Esophagus mucosa (tissue), 1 donor: ENCODE data around the gene PRMT7. TPM values are rescaled to one million over a fixed set of nuclear protein-coding genes. Genes with fewer than 3 reads are reported as not detected.
"Not testable (repeated sequence)": the region's sequence is repeated elsewhere in the genome, so short reads cannot be mapped to it uniquely, and the experiment has no call there.

Source experiments
- ATAC-seq: fragments of 200-7000 bp; cut with Tn5 transposase; one replicate; pipeline ENCODE4 v1.9.1; 2020
- total RNA-seq: library from RNA; stranded (reverse); gene quantifications from one replicate; pipeline ENCODE4 v1.2.4, GENCODE V29; 2023
- donor health status: DM: yes; HTN: yes; CAD: no.

PRMT7 gene
- total RNA-seq, 1 donor from 2014 or later, result 14.8 TPM

DNA sequence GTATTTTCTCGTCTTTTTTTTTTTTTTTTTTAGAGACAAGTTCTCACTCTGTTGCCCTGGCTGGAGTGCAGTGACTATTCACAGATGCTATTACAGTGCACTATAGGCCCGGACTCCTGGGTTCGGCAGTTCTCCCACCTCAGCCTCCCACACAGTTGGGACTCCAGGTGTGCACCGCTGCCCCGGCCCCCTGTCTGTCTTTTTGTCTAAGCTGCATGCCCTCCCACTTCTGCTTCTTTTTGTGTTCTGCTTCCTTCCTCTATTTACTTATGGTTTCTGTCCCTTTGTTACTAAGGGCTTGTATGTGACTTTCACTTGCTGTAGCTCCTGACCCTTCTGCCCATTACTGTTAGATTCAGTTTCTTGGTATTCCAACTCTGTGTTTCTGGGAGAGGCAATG, 26.0 kb upstream of the PRMT7 start:
- ATAC-seq, result peak; percentile 28

- no peak for ATAC-seq
Measured at GRCh38 chr16:68285683-68286082, 25.1 kb upstream of the PRMT7 start.

DNA sequence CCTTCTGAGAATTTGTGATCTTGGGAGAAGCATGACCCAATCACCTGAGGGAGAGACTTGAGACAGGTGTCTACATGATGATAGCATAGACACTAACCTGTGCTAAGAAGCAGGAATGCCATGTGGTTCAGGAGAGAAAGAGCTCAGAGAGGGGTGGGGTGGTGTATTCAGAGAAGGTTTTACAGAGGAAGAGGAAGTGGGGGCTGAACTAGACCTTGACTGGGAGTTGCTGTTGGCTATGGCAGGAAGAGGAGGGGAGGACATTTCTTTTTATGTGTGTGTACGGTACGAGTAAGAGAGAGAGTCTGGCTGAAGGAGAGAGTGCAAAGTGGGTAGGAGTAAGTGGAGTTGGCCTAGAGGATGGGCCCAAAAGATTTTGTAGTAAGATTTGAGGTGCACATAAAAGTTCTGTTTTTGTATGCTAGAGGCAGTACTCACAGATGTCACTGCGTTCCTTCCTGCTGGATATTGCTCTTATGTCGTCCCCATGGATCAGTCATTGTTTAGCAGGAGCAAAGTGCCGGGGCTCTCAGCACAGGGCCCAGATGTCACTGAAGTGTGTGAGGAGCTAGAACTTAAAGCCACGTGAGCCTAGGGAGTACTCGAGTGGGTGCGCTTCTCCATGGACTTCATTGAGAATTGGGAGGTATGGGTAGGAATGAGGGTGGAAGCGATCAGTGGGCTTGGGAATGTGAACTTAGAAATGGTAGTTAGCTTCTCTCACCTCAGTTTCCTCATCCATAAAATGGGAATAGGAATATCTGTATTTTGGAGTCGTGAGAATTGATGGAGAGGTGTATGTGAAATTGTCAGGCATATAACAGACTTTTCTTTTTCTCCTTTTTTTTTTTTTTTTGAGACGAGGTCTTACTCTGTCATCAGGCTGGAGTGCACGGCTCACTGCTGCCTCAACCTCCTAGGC, 24.4 kb upstream of the PRMT7 start:
- ATAC-seq, result no peak

GRCh38 chr16:68287276-68288251, 23.3 kb upstream of the PRMT7 start:
- ATAC-seq, result peak; percentile 34

DNA sequence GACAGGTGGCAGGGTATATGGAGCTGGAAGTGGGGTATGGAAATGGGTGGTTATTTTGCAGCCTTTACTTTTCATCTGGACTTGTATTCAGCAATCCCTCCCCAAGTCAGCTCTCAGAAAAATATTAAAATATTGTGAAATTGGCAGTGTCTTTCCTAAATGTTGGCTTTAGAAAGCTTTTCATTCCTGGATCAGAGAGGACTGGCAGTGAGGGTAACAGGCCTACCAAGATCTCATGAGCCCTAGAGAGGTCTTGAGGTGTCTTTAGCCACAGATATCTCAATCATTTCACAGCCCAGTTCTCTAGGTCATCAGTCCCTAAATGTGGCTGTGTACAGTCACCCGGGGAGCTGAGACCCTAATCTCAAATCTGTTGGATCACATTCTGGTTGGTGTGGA, 22.6 kb upstream of the PRMT7 start:
- ATAC-seq, result no peak

DNA sequence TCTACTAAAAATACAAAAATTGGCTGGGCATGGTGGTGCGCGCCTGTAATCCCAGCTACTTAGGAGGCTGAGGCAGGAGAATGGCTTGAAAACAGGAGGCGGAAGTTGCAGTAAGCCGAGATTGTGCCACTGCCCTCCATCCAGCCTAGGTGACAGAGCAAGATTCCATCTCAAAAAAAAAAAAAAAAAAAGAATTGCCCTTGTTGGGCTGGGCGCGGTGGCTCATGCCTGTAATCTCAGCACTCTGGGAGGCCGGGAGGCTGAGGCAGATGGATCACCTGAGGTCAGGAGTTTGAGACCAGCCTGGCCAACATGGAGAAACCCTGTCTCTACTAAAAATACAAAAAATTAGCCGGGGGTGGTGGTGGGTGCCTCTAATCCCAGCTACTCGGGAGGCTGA, 22.0 kb upstream of the PRMT7 start:
- ATAC-seq, result not testable (repeated sequence)

DNA sequence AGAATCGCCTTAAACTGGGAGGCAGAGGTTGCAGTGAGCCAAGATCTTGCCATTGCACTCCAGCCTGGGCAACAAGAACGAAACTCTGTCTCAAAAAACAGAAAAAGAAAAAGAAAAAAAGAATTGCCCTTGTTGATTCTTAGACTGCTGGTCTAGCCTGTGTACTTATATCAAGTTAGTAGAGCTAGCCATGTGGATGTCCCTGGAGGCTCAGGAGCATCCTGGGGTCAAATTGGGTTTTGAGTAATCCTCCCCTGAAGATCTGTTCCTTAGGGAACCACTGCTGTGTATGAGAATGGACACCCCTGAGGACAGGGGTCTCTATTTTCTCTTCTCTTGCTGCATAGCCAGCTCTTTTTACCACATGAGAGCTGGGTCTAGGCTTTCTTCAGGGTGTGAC, 21.6 kb upstream of the PRMT7 start:
- no peak for ATAC-seq

DNA sequence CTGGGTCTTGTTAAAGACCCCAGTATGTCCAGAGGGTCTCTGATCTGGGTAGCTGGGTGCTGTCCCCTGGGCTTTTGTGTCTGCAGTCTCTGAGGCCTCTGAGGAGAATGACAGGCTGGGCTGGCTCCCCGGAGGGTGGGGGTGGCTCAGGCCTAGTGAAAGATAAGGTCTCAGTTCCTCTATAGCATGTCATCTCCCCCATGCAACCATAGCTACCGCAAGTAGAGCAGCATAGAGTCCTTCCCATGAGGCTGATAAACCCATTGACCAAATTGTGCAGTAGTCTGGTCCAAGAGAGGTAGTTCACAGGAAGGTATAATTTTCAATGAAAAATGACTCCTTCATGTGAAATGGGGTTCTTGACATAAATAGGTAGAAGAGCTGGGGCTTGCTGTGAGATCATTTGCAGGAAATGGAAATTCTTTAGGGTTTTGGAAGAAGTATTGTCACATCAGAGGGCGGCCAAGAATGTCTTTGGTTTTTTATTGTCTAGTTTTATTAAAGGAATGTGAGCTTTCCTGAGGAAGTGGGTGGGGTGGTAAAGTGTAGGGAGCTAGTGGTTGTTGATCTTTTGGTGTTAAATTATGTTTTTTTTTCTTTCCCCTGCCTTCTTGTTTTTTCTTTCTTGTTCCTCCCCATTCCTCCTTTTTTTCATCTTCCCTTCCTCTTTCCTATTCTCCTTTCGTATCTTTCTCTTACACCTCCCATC, 21.0 kb upstream of the PRMT7 start:
- peak; percentile 32 for ATAC-seq

DNA sequence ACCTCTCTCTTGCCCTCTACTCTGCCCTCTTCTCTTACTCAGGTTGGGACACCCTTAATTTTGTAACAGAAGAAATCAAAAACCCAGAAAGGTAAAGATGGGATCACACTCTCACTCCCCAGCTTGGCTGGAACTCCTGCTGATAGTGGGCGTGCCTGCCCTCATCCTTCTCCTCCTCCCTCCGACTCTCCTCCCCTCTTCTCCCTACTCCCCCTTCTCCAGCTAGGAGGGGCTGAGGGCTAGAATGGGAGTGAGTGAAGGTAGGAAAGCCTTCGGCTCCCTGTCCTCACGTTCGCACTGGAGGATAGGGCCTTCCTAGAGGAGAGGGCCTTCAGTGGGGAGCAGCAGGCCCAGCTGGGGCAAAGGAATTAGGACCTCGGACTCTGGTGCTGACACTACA, 20.4 kb upstream of the PRMT7 start:
- no peak for ATAC-seq

- ATAC-seq, result no peak
Measured at GRCh38 chr16:68291227-68291626, 19.6 kb upstream of the PRMT7 start.

GRCh38 chr16:68292425-68292824, 18.4 kb upstream of the PRMT7 start:
- no peak for ATAC-seq

DNA sequence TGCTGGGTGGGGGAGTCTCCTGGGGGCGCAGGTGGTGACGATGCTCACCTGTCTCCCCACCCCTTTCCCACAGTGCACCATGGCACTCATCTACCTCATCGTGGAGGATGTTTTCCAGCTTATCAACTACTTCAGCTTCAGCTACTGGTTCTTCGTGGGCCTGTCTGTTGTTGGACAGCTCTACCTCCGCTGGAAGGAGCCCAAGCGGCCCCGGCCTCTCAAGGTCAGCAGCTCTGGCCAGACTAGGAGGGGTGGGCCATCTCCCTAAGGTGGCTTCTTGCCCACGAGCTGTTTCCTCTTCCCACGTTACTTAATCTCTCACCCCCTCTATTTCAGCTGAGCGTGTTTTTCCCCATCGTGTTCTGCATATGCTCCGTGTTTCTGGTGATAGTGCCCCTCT, 14.5 kb upstream of the PRMT7 start:
- ATAC-seq, result no peak

GRCh38 chr16:68296693-68297092, 14.1 kb upstream of the PRMT7 start:
- no peak for ATAC-seq

- no peak for ATAC-seq
Measured at GRCh38 chr16:68297908-68298307, 12.9 kb upstream of the PRMT7 start.

DNA sequence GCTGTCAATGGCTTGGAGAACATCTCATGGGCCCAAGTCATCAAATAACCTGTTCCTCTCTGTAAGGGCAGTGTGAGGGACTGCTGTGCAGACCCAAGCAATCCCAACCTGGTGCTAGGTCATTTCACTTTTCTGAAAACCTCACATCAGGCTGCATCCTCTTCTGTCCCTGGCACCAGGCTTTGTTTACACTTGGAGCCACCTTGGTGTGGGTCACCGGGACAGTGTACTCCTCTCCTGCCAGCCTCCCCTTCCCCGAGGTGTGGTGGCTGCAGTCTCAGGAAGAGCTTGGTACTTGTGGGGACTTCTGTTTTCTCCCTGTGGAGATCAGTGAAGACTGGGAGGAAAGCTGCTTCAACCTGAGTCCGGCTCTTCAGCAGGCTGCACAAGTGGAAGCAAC, 12.5 kb upstream of the PRMT7 start:
- peak; percentile 7 for ATAC-seq

- ATAC-seq, result peak; percentile 72
Measured at GRCh38 chr16:68298907-68299561, 11.8 kb upstream of the PRMT7 start.

GRCh38 chr16:68299571-68300453, 11.0 kb upstream of the PRMT7 start:
- peak; percentile 27 for ATAC-seq

DNA sequence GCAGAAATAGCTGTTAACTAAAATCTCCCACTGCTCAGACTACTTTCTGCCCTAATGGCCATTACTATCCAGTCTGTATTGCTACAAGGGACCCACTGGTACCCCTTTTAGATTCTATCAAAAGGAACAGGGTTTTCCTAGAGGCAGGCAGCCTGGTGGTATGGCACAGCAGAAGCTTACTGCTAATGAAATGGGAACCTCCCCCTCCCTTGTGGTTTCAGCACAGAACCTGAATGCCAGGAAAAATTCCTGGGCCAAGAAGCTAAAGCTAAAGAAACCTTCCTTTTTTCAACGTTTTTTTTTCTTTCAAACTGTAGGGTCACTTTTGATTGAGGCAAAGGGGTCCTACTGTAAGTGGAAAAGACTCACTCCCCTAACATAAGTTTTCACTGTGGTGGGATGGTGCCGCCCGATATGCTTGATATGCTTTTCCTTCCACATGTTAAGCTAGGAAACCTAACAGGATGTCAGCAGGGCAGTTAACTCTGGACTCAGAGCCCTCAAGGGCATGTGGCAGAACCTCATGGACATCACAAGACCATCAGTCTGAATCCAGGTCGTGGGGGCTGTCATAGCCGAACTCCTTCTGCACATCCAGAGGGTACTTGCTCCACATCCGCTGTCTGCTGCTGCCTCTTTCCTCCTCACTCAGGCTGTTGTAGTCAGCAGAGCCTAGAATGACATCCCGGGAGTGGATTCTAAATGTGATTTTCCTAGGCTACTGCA, 9.9 kb upstream of the PRMT7 start:
- ATAC-seq, result no peak

GRCh38 chr16:68306633-68307032, 4.2 kb upstream of the PRMT7 start:
- ATAC-seq, result no peak

- ATAC-seq, result no peak
Measured at GRCh38 chr16:68309799-68310198, 1.0 kb upstream of the PRMT7 start.

DNA sequence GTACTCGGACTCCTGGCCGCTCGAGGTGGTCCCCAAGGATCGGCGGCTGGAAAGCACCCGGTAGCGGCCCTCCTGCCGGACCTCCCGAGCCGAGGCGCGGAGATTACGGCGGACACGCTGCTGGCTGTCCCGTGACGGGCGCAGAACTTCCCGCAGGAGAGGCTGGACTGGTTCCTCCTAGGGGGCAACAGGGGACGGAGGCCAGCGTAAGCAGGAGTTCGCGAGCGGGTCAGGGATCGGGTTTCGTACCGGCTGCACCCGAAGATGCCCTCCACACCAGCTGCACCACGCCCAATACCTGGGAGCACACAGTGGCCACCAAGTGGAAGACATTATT, 414 bp upstream of the PRMT7 start:
- ATAC-seq, result peak; percentile 51
